T-helper 1 cell treated with Interleukin-12 subunit alpha and Interleukin-12 subunit beta and Interleukin-4 antibody, amounts not matched to agents 30 ng/mL and 1 ng/mL, for 36 hours (primary cell): ENCODE measurements around the gene UBQLN4. TPM values are rescaled to one million over a fixed set of nuclear protein-coding genes. Genes with fewer than 3 reads are reported as not detected.
"Not testable (repeated sequence)": the region's sequence is repeated elsewhere in the genome, so short reads cannot be mapped to it uniquely, and the experiment has no call there.

Experiments used
- intact Hi-C: fragments of 100-400 bp; cut with micrococcal nuclease; formaldehyde crosslinking; loops from one replicate; pipeline ENCODE4 v1.15.1; 2024
- total RNA-seq: library from RNA; stranded (reverse); gene quantifications from 2 replicates; pipeline ENCODE4 v1.2.3, GENCODE V29; 2022

UBQLN4 gene
- total RNA-seq, 1 donor from 2014 or later, result 39.0 TPM

DNA sequence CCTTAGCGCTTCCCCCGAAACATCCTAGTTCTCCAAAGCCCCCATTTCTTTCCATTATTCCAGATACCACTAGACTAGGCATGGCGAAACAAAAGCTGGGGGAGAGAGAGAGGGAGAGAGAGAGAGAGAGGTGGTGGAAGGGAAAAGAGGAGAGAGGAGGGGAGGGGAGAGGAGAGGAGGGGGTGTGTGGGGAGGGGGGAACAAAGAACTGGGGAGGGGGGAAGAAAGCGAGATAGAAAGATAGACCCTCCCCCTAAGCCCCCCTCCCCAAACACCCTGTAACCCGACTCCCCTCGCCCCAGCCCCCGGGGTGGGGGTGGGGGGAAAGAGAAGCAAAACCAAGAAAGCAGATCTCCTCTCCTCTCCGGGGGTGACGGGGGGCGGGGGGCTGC, 28.3 kb upstream of the UBQLN4 start:
- intact Hi-C loops, result loop anchor here (1.0 kb wide), 2 partner anchors 28 to 61 kb away; partner anchors contain the start of gene LAMTOR2

- intact Hi-C loops, result no loop called here
Measured at GRCh38 chr1:156081180-156081916, 27.8 kb upstream of the UBQLN4 start.

DNA sequence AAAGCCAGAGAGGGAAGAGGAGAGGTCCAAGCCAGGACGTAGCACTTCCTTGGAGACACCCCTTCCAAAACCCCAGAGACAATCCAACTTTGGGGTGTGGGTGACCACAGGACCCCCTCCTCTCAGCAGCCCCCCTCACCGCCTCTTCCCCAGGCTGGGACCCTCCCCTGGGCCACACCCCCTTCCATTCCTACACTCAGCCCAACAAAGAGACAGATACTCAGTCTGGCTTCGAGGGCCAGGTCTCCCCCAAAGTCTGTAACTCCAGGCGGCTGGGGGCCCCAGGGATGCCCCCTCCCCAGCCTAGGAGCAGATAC, 27.2 kb upstream of the UBQLN4 start:
- intact Hi-C loops, result no loop called here

GRCh38 chr1:156080241-156080862, 26.8 kb upstream of the UBQLN4 start:
- intact Hi-C loops, result no loop called here

DNA sequence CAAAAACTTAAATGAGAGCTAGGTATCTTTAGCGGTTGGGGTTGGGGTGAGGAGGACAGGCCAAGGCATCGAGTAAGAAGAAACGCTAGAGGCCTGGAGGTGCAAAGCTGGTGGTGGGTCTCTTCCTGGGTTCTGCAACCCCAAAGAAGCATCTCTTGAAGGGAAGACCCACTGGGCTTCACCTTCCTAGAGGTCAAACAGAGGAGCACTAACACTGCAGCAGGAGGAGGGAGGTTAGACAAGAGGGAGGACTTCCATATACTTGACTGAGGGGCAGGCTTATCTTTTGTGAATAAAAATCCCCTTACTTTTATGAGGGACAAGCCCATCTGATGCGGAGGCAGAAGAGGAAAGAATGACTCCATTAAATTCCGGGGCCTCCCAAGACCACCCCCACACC, 26.2 kb upstream of the UBQLN4 start:
- intact Hi-C loops, result no loop called here

DNA sequence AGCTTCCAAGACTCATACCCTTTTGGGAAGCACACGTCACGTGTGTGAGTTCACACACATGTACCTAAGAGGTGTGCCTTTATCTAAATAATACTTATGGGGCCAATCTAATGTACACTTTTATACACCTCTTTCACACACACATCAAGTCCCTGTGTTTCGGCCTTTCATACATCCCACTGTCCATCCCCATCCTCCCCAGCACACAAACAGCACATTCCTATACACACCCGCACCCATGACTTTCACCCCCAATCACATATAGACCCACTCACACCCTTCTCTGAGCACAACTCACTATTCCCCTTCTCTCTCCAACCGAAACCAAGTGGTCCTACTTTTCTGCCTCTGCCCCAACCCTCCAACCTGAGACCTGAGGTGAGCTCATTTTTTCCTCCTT, 25.1 kb upstream of the UBQLN4 start:
- intact Hi-C loops, result no loop called here

DNA sequence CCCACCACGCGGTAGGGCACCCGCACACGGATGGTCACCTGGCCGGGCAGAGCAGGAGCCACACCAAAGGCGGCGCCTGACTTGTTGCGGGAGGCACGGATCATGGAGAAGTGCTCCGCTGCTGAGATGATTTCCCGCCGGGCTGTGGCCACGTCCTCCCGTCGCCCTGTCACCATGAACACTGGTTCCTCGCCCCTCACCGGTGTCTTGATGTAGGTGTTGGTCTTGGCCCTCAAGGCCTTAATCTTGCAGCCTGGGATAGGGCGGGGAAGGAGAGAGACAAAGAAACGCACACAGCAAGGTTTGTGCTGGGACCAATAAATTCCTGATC, 23.8 kb upstream of the UBQLN4 start:
- intact Hi-C loops, result no loop called here

GRCh38 chr1:156076609-156077429, 23.2 kb upstream of the UBQLN4 start:
- intact Hi-C loops, result no loop called here

DNA sequence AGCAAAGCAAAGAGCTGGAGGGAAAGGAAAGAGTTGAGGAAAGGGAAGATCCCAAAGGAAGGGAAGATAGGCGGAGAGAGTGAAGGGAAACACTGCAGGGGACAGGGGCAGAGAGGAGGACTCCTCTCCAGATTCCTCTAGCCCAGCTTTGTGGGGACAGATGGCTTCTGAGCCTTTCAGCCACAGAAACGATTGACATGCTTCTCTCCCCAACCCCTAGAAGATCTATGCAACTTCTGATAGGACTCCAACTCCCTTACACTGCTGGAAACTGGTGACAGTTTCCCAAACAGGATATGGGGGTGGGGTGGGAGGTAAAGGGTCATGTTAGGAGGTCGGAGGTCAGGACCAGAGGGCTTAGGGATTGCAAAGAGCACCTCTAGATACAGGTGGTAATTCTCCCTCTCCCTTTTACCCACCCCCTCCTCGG, 22.2 kb upstream of the UBQLN4 start:
- intact Hi-C loops, result no loop called here

DNA sequence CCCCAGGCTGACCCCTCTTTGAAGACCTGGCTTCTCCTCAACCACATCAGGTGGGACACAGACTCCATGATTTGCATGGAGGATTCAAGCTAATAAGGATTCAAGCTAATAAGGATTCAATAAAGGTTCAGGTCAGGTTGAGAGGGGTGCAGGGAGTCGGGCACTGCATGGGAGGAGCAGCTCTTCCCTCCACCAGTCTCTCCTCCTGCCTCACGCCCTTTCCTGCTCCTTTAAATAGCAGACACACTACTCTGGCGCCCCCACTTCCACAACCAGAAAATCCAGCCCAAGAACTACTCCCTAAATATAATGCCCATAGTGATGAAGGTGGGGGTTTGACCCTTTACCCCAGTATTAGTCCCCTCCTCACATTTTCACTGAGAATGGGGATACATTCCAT, 21.6 kb upstream of the UBQLN4 start:
- intact Hi-C loops, result no loop called here

DNA sequence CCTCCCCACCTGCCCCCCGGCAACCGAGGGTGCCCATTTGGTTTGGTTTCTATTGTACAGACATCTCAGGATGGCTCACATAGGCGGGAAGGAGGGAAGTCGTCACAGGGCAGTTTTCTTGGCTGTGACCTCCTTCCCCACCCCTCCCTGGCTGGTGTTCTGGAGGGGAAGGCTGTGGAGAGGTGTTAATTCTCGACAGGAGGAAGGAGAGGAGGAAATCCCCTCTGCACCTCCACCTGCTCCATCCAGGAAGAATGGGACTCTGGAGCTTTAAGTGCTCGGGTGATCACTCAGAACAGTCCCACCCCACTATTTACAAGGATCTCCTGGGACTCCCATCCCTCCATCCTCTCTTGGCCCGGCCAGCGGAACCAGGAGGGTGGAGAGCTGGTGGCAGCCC, 21.1 kb upstream of the UBQLN4 start:
- intact Hi-C loops, result no loop called here

- intact Hi-C loops, result no loop called here
Measured at GRCh38 chr1:156073740-156074139, 20.1 kb upstream of the UBQLN4 start.

- intact Hi-C loops, result no loop called here
Measured at GRCh38 chr1:156073110-156073687, 19.6 kb upstream of the UBQLN4 start.

DNA sequence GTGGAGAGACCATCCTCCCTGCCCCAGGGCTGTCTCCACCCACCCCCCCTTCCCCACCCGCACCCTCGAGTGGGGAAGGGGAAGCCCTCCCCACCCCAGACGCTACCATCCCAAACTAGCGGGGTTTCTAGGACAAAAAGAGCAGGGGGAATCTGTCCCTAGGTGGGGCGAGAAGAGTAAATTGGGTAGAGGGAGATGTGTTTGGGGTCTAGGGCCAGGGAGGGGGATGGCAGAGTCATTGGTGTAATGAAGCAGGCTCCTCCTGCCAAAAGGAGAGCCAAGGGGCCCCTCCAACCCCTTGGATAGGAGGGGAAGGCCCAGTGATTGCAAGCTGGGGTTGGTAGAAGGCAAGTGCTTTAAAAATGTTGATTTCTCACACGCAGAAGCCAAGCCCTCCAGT, 18.7 kb upstream of the UBQLN4 start:
- intact Hi-C loops, result no loop called here

GRCh38 chr1:156071332-156071816, 17.8 kb upstream of the UBQLN4 start:
- intact Hi-C loops, result not testable (repeated sequence)

DNA sequence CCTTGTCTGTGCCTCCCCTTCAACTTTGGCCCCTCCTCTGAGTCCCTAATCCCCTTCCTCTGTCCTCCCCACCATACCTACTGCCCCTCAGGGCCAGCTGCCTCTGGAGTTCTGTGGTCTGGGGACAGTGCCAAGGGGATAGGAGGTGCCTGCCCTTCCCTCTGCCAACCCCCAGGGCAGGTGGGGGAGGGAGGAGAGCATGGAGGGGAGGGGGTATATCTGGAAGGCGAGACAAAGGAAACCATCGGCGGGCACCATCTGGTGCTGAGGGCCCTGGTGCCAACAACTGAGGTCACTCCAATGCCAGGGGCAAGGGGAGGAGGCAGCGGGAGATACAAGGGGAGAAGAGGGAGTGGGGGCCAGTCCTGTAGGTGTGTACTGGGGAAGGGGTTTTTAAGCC, 16.9 kb upstream of the UBQLN4 start:
- intact Hi-C loops, result no loop called here

GRCh38 chr1:156069490-156070455, 16.2 kb upstream of the UBQLN4 start:
- intact Hi-C loops, result no loop called here

DNA sequence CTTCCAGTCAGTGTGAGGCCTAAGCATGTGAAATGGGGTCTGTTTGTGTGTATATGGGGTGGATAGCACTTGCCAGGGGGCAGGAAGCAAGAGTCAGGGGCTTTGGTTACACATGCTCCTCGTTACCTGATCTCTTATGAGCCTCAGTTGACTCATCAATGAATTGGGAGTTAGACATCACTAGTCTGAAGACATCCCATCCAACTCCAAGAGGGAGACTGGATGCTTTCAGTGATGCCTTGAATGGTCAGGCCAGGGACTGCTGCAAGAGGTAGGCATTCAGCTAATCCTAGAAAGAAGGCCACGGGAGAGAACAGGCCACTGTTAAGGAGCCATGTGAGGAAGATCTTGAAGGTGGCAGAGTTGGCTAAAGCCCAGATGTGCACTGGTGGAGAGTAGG, 13.7 kb upstream of the UBQLN4 start:
- intact Hi-C loops, result no loop called here

GRCh38 chr1:156065871-156066270, 12.3 kb upstream of the UBQLN4 start:
- intact Hi-C loops, result loop anchor here (1.0 kb wide), 6 partner anchors 12 to 132 kb away; partner anchors contain the start of genes KHDC4 and LAMTOR2

- intact Hi-C loops, result no loop called here
Measured at GRCh38 chr1:156065212-156065611, 11.6 kb upstream of the UBQLN4 start.

- intact Hi-C loops, result no loop called here
Measured at GRCh38 chr1:156064615-156065014, 11.0 kb upstream of the UBQLN4 start.
